Neural cell (in vitro differentiated cells): ENCODE data around the gene SP6.

Experiments used
- CTCF ChIP-seq: fragments of 450-650 bp; IDR thresholded peaks from 2 replicates; pipeline ENCODE4 v1.5.1; 2014; ENCODE audit warnings: antibody characterized with exemption, mild to moderate bottlenecking, moderate library complexity; ENCODE audit not compliant: poor library complexity, severe bottlenecking
- EP300 ChIP-seq: fragments of 450-650 bp; conservative IDR thresholded peaks from 2 replicates; pipeline ENCODE4 v1.6.1; 2014; ENCODE audit warnings: antibody characterized with exemption, mild to moderate bottlenecking, moderate library complexity; ENCODE audit not compliant: poor library complexity, severe bottlenecking
- EZH2 ChIP-seq: fragments of 200-600, 300-800 bp; shearing (Covaris generic), sonication (generic); IDR thresholded peaks from 2 replicates; pipeline ENCODE4 v1.6.1; 2014; ENCODE audit warnings: antibody characterized with exemption, low read length, borderline replicate concordance, mild to moderate bottlenecking; ENCODE audit not compliant: insufficient read depth, poor library complexity, severe bottlenecking
- MXI1 ChIP-seq: fragments of 450-650 bp; conservative IDR thresholded peaks from 2 replicates; pipeline ENCODE4 v1.6.1; 2014; ENCODE audit warnings: antibody characterized with exemption, mild to moderate bottlenecking; ENCODE audit not compliant: poor library complexity, severe bottlenecking
- POLR2AphosphoS5 ChIP-seq: IDR thresholded peaks from 2 replicates; pipeline ENCODE4 v1.6.1; 2012
- SMC3 ChIP-seq: fragments of 450-650 bp; conservative IDR thresholded peaks from 2 replicates; pipeline ENCODE4 v1.6.1; 2014; ENCODE audit warnings: antibody characterized with exemption, mild to moderate bottlenecking, moderate library complexity; ENCODE audit not compliant: poor library complexity

- TF ChIP-seq CTCF (no peak), EP300 (no peak), POLR2AphosphoS5 (no peak), SMC3 (no peak), EZH2 (no peak), MXI1 (no peak)
Measured at GRCh38 chr17:47866941-47867340, 16.0 kb upstream of the SP6 start.
